BLaER1 treated with 17β-estradiol and CSF1 and Interleukin-3, amounts not matched to agents 10 nM and 100 nM (cell line): ENCODE measurements around the gene FBXO36.
A peak's percentile ranks its signal among the peaks of the same experiment; 100 is the strongest.
"Not testable (repeated sequence)": the region's sequence is repeated elsewhere in the genome, so short reads cannot be mapped to it uniquely, and the experiment has no call there.

Experiments
- H3K27ac ChIP-seq, 11 experiments: shearing (Covaris generic); formaldehyde crosslinking; 2 replicates each; pipeline ENCODE4 v1.8.1; 2022
- H3K27me3 ChIP-seq, 11 experiments: shearing (Covaris generic); formaldehyde crosslinking; 2 replicates each; pipeline ENCODE4 v1.8.1; 2022
- H3K36me3 ChIP-seq, 11 experiments: shearing (Covaris generic); formaldehyde crosslinking; 2 replicates each; pipeline ENCODE4 v1.8.1; 2022
- H3K4me1 ChIP-seq, 10 experiments: shearing (Covaris generic); formaldehyde crosslinking; 2 replicates each; pipeline ENCODE4 v1.8.1; 2022
- H3K4me2 ChIP-seq, 11 experiments: shearing (Covaris generic); formaldehyde crosslinking; 2 replicates each; pipeline ENCODE4 v1.8.1; 2022
- H3K4me3 ChIP-seq, 10 experiments: shearing (Covaris generic); formaldehyde crosslinking; 2 replicates each; pipeline ENCODE4 v1.8.1; 2022
- H3K9ac ChIP-seq, 11 experiments: shearing (Covaris generic); formaldehyde crosslinking; 2 replicates each; pipeline ENCODE4 v1.8.1; 2022
- H3K9me3 ChIP-seq, 11 experiments: shearing (Covaris generic); formaldehyde crosslinking; replicated peaks in 1 of 11; 2 replicates each; pipeline ENCODE4 v1.8.1; 2022
- H4K20me1 ChIP-seq, 11 experiments: shearing (Covaris generic); formaldehyde crosslinking; 2 replicates each; pipeline ENCODE4 v1.8.1; 2022
- Cebpa-rat ChIP-seq, 11 experiments: shearing (Covaris generic); IDR thresholded peaks; 2 replicates each; pipeline ENCODE4 v1.8.1; 2022

The FBXO36 gene

GRCh38 chr2:229942671-229943070 lies 20.4 kb downstream of the FBXO36 start:
- H3K27me3 ChIP-seq, result no peaks in the 10 kb centered on the region
- no peak overlapping the region for H3K4me3 ChIP-seq
- TF ChIP-seq Cebpa-rat (IDR thresholded peaks at IDR 0.05), result no peak
- peaks cover 0 to 17% (median 6%) of the 10 kb centered on the region in 10 experiments; a peak in 12 of 20 replicates for H3K4me1 ChIP-seq
- no peak overlapping the region for H3K4me2 ChIP-seq
- H3K27ac ChIP-seq, result no peak overlapping the region
- H3K36me3 ChIP-seq, result peaks cover 0 to 15% (median 6%) of the 10 kb centered on the region in 11 experiments; a peak in 4 of 22 replicates
- H3K9me3 ChIP-seq, result peaks cover 12 to 22% (median 18%) of the 10 kb centered on the region in 11 experiments; a peak in 19 of 22 replicates
- no peak overlapping the region for H3K9ac ChIP-seq
- no peaks in the 10 kb centered on the region for H4K20me1 ChIP-seq

- peaks cover 0 to 15% (median 6%) of the 10 kb centered on the region in 11 experiments; a peak in 4 of 22 replicates for H3K36me3 ChIP-seq
- no peak overlapping the region for H3K4me2 ChIP-seq
- H3K4me3 ChIP-seq, result no peak overlapping the region
- H4K20me1 ChIP-seq, result no peaks in the 10 kb centered on the region
- no peak overlapping the region for H3K9ac ChIP-seq
- H3K27ac ChIP-seq, result no peak overlapping the region
- no peak for TF ChIP-seq Cebpa-rat (IDR thresholded peaks at IDR 0.05)
- H3K4me1 ChIP-seq, result peaks cover 0 to 19% (median 6%) of the 10 kb centered on the region in 10 experiments; a peak in 12 of 20 replicates
- H3K27me3 ChIP-seq, result no peaks in the 10 kb centered on the region
- H3K9me3 ChIP-seq, result peaks cover 9 to 20% (median 16%) of the 10 kb centered on the region in 11 experiments; a peak in 19 of 22 replicates
These were observed 20.9 kb downstream of the FBXO36 start for GRCh38 chr2:229943171-229943570.

GRCh38 chr2:229943770-229944449 lies 21.6 kb downstream of the FBXO36 start:
- Histone ChIP-seq H3K4me1 (peaks cover 0 to 19% (median 6%) of the 10 kb centered on the region in 10 experiments; a peak in 12 of 20 replicates), H3K36me3 (peaks cover 0 to 13% (median 6%) of the 10 kb centered on the region in 11 experiments; a peak in 4 of 22 replicates), H3K27me3 (no peaks in the 10 kb centered on the region), H4K20me1 (no peaks in the 10 kb centered on the region), H3K27ac (no peak overlapping the region; a peak in 1 of 22 replicates), H3K4me2 (peak overlapping the region in 7 of 11 experiments; percentile 0 to 32 (median 7); a peak in 4 of 22 replicates), H3K9ac (no peak overlapping the region), H3K4me3 (no peak overlapping the region), H3K9me3 (peaks cover 2 to 12% (median 10%) of the 10 kb centered on the region in 11 experiments; a peak in 19 of 22 replicates)
- no peak for TF ChIP-seq Cebpa-rat (IDR thresholded peaks at IDR 0.05)

- Histone ChIP-seq H4K20me1 (no peaks in the 10 kb centered on the region), H3K9me3 (no peaks in the 10 kb centered on the region), H3K27me3 (no peaks in the 10 kb centered on the region), H3K36me3 (no peaks in the 10 kb centered on the region), H3K9ac (no peak overlapping the region), H3K4me1 (peaks cover 0 to 19% (median 6%) of the 10 kb centered on the region in 10 experiments; a peak in 12 of 20 replicates), H3K27ac (no peak overlapping the region), H3K4me2 (no peak overlapping the region), H3K4me3 (no peak overlapping the region)
- TF ChIP-seq Cebpa-rat (IDR thresholded peaks at IDR 0.05), result no peak
These were observed 23.7 kb downstream of the FBXO36 start for GRCh38 chr2:229945975-229946374.

GRCh38 chr2:229947544-229947943 lies 25.2 kb downstream of the FBXO36 start:
- H3K9me3 ChIP-seq, result no peaks in the 10 kb centered on the region
- no peaks in the 10 kb centered on the region for H4K20me1 ChIP-seq
- H3K4me3 ChIP-seq, result no peak overlapping the region
- TF ChIP-seq Cebpa-rat (IDR thresholded peaks at IDR 0.05), result no peak
- H3K4me2 ChIP-seq, result peak overlapping the region in 3 of 11 experiments; percentile 1 to 46 (median 15); a peak in 4 of 22 replicates
- H3K36me3 ChIP-seq, result no peaks in the 10 kb centered on the region
- H3K9ac ChIP-seq, result no peak overlapping the region
- H3K27ac ChIP-seq, result no peak overlapping the region
- H3K27me3 ChIP-seq, result no peaks in the 10 kb centered on the region
- peaks cover 0 to 19% (median 6%) of the 10 kb centered on the region in 10 experiments; a peak in 12 of 20 replicates for H3K4me1 ChIP-seq

- Histone ChIP-seq H3K27me3 (no peaks in the 10 kb centered on the region), H3K9me3 (no peaks in the 10 kb centered on the region), H3K27ac (no peak overlapping the region), H3K4me2 (no peak overlapping the region), H4K20me1 (no peaks in the 10 kb centered on the region), H3K9ac (no peak overlapping the region), H3K4me1 (peaks cover 0 to 6% (median 0%) of the 10 kb centered on the region in 10 experiments; a peak in 5 of 20 replicates), H3K36me3 (no peaks in the 10 kb centered on the region), H3K4me3 (no peak overlapping the region)
- no peak for TF ChIP-seq Cebpa-rat (IDR thresholded peaks at IDR 0.05)
These were observed 30.0 kb downstream of the FBXO36 start for GRCh38 chr2:229952256-229952835.

GRCh38 chr2:229955663-229956062 lies 33.4 kb downstream of the FBXO36 start:
- H3K9ac ChIP-seq, result no peak overlapping the region
- no peaks in the 10 kb centered on the region for H3K9me3 ChIP-seq
- H3K27ac ChIP-seq, result no peak overlapping the region
- H3K4me2 ChIP-seq, result no peak overlapping the region
- no peak overlapping the region for H3K4me3 ChIP-seq
- TF ChIP-seq Cebpa-rat (IDR thresholded peaks at IDR 0.05), result no peak
- no peaks in the 10 kb centered on the region for H3K36me3 ChIP-seq
- no peaks in the 10 kb centered on the region for H3K27me3 ChIP-seq
- H3K4me1 ChIP-seq, result no peaks in the 10 kb centered on the region
- H4K20me1 ChIP-seq, result no peaks in the 10 kb centered on the region

GRCh38 chr2:229956491-229956890 lies 34.2 kb downstream of the FBXO36 start:
- H3K27me3 ChIP-seq, result no peaks in the 10 kb centered on the region
- H3K27ac ChIP-seq, result no peak overlapping the region
- H3K4me1 ChIP-seq, result no peaks in the 10 kb centered on the region
- no peak overlapping the region for H3K4me3 ChIP-seq
- H3K4me2 ChIP-seq, result no peak overlapping the region
- H3K36me3 ChIP-seq, result no peaks in the 10 kb centered on the region
- no peaks in the 10 kb centered on the region for H3K9me3 ChIP-seq
- H4K20me1 ChIP-seq, result no peaks in the 10 kb centered on the region
- no peak for TF ChIP-seq Cebpa-rat (IDR thresholded peaks at IDR 0.05)
- H3K9ac ChIP-seq, result no peak overlapping the region

GRCh38 chr2:229963596-229963995 lies 41.3 kb downstream of the FBXO36 start:
- H4K20me1 ChIP-seq, H3K4me1 ChIP-seq, H3K4me2 ChIP-seq, H3K36me3 ChIP-seq, H3K4me3 ChIP-seq, H3K27ac ChIP-seq, H3K9me3 ChIP-seq, H3K27me3 ChIP-seq, H3K9ac ChIP-seq: not testable (repeated sequence)
